Colonic mucosa (tissue), 4 donors: ENCODE measurements around the gene SLC25A13. TPM values are rescaled to one million over a fixed set of nuclear protein-coding genes. Genes with fewer than 3 reads are reported as not detected.

Source experiments
- DNase-seq: peaks from one replicate; pipeline ENCODE4 v3.0.0-alpha.2; 2020
- H3K27ac ChIP-seq: fragments of 200-600 bp; one replicate; pipeline ENCODE4 v1.8.0; 2021
- H3K27me3 ChIP-seq: fragments of 200-600 bp; one replicate; pipeline ENCODE4 v1.8.0; 2021
- H3K36me3 ChIP-seq: fragments of 200-600 bp; one replicate; pipeline ENCODE4 v1.8.0; 2021
- H3K4me1 ChIP-seq: fragments of 200-600 bp; one replicate; pipeline ENCODE4 v1.8.0; 2021; ENCODE audit warnings: mild to moderate bottlenecking
- H3K4me3 ChIP-seq: fragments of 200-600 bp; one replicate; pipeline ENCODE4 v1.8.0; 2021
- H3K9ac ChIP-seq, 2 donors: one replicate each; pipeline ENCODE4 v1.7.0; 2013; ENCODE audit warnings: control low read depth in 2 of 2, low read depth in 2 of 2, low read length in 2 of 2
- H3K9me3 ChIP-seq: fragments of 200-600 bp; one replicate; pipeline ENCODE4 v1.8.0; 2021
- intact Hi-C: fragments of 100-400 bp; cut with DNase I; formaldehyde crosslinking; loops from one replicate; pipeline ENCODE4 v1.14.1; 2022
- total RNA-seq, 2 donors: library from RNA; stranded (reverse); fragmentation: NEBNext Ultra II Directional in 1 of 2; extraction: Animal tissue kit (Norgen Biotek cat#: 25700) in 1 of 2; gene quantifications; one replicate each; pipeline ENCODE4 v1.2.1, GENCODE V29; 2021
- TF ChIP-seq, protein P1 (sequence below): fragments of 200-600 bp; IDR thresholded peaks from one replicate; pipeline ENCODE4 v1.8.0; 2022; ENCODE audit warnings: antibody characterized with exemption, mild to moderate bottlenecking
- donor health status: healthy.
- donor health status: DM: no; HTN: no; CAD: no.
- donor health status: DM: no; HTN: no; CAD: no.

Gene SLC25A13
- total RNA-seq, 2 donors from 2014 or later, result 36.4 to 45.2 TPM

DNA sequence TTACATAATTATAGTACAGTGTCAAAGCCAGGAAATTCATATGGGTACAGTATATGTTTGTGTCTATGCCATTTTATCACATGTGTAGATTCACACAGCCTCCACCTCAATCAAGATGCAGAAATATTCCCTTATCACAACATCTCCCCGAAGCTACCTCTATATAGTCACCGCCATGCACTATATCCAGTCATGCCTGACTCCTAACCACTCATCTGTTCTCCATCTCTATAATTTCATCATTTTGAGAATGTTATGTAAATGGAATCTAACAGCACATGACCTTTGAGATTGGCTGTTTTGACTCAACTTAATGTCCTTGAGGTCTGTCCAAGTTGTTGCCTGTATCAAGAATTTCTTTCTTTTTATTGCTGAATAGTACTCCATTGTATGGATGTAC lies 22.3 kb upstream of the SLC25A13 start:
- Histone ChIP-seq H3K9me3 (no peaks in the 10 kb centered on the region), H3K4me1 (no peaks in the 10 kb centered on the region), H3K9ac (no peak overlapping the region), H3K4me3 (no peak overlapping the region), H3K36me3 (no peaks in the 10 kb centered on the region), H3K27me3 (no peaks in the 10 kb centered on the region), H3K27ac (no peak overlapping the region)
- no peak for DNase-seq
- intact Hi-C loops, result no loop called here
- TF ChIP-seq, protein P1, sequence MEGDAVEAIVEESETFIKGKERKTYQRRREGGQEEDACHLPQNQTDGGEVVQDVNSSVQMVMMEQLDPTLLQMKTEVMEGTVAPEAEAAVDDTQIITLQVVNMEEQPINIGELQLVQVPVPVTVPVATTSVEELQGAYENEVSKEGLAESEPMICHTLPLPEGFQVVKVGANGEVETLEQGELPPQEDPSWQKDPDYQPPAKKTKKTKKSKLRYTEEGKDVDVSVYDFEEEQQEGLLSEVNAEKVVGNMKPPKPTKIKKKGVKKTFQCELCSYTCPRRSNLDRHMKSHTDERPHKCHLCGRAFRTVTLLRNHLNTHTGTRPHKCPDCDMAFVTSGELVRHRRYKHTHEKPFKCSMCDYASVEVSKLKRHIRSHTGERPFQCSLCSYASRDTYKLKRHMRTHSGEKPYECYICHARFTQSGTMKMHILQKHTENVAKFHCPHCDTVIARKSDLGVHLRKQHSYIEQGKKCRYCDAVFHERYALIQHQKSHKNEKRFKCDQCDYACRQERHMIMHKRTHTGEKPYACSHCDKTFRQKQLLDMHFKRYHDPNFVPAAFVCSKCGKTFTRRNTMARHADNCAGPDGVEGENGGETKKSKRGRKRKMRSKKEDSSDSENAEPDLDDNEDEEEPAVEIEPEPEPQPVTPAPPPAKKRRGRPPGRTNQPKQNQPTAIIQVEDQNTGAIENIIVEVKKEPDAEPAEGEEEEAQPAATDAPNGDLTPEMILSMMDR, result no peak

DNA sequence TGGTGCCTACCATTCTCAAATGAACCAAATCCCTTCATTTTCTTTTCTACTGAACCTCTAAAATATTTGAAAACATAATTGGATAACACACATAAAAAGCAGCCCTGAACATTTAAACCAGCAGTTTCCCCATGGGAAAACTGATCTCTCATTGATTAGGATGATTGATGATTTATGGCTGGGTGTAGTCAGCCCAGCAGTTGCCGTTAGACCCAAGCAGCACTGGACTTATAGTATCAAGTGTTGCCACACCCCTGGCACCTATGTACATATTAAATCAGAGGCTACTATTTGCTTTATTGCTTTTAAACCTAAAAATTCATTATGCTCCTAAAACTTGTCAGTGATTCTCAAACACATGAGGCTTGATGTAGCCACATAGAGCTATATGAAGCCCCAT lies 20.2 kb upstream of the SLC25A13 start:
- DNase-seq, result no peak

DNA sequence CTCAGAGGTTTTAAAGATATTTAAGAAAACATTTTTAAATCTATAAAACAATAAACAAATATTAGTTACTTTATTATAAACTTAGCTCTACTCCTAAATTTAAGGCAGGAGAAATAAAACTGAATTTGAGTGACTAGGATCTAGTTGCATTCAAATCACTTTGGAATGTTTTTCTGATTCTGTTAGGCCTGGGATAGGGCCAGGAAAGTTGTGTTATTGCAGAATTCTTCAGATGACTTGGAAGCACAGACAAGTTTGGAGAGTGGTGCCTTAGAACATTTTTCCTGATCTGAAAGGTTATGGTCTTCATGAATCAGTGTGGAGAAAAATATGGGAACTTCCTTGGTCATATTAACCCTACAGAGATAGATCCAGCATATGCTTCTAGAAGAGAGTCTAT lies 15.6 kb upstream of the SLC25A13 start:
- TF ChIP-seq, protein P1, result no peak
- intact Hi-C loops, result no loop called here

More for the DNA sequence above, 20.2 kb upstream of the SLC25A13 start:
- Histone ChIP-seq H3K36me3 (no peaks in the 10 kb centered on the region), H3K9me3 (no peaks in the 10 kb centered on the region), H3K27me3 (no peaks in the 10 kb centered on the region), H3K9ac (no peak overlapping the region), H3K4me3 (no peak overlapping the region), H3K27ac (no peak overlapping the region), H3K4me1 (no peaks in the 10 kb centered on the region)
- TF ChIP-seq, protein P1, result no peak
- intact Hi-C loops, result no loop called here

DNA sequence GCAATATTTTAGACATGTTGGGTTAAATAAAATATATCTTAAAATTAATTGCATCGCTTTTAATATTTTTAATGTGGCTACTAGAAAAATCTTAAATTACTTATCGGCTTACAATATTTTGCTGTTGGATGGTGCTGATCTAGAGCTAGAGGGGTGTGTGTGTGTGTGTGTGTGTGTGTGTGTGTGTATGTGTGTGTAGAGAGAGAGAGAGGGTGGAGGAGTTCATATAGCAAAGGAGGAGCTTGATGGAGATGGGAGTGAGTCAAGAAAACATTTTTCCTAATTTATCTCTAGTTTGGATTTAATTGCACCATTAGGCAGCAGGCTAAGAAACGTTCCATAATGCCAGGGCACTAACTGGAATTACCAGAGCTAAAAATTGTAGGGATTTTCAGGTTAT lies 10.4 kb upstream of the SLC25A13 start:
- Histone ChIP-seq H3K36me3 (no peaks in the 10 kb centered on the region), H3K27me3 (no peaks in the 10 kb centered on the region), H3K4me3 (no peak overlapping the region), H3K9me3 (no peaks in the 10 kb centered on the region), H3K27ac (no peak overlapping the region), H3K9ac (no peak overlapping the region), H3K4me1 (no peaks in the 10 kb centered on the region)
- TF ChIP-seq, protein P1, result no peak
- no peak for DNase-seq
- intact Hi-C loops, result no loop called here

More for the DNA sequence above, 15.6 kb upstream of the SLC25A13 start:
- no peak for DNase-seq
- Histone ChIP-seq H3K9ac (no peak overlapping the region), H3K27ac (no peak overlapping the region), H3K36me3 (no peaks in the 10 kb centered on the region), H3K4me3 (no peak overlapping the region), H3K27me3 (no peaks in the 10 kb centered on the region), H3K9me3 (no peaks in the 10 kb centered on the region), H3K4me1 (no peaks in the 10 kb centered on the region)

DNA sequence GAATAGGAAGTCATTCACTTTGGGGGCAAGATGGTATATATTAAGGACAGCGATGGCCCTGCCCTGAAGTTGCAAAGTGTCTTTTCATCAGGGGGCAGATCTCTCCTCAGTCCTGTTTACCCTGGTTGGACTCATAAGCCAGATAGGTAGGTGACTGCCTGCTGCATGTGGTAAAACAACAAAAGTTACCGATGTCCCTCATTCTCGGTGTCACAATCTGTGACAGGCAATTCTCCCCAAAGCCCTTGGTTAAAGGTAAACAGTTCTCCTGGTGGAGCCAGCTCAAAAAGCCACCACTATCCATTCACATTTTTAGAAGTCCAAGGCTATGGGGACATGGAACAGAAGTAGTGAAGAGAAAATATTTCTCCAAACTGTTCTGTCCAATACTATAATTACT lies 9.9 kb upstream of the SLC25A13 start:
- no peak overlapping the region for H3K4me3 ChIP-seq
- intact Hi-C loops, result no loop called here
- H3K27me3 ChIP-seq, result no peaks in the 10 kb centered on the region
- no peaks in the 10 kb centered on the region for H3K9me3 ChIP-seq
- no peak overlapping the region for H3K27ac ChIP-seq
- H3K36me3 ChIP-seq, result no peaks in the 10 kb centered on the region
- no peak overlapping the region for H3K9ac ChIP-seq
- H3K4me1 ChIP-seq, result no peaks in the 10 kb centered on the region
- TF ChIP-seq, protein P1, result no peak
- DNase-seq, result no peak

DNA sequence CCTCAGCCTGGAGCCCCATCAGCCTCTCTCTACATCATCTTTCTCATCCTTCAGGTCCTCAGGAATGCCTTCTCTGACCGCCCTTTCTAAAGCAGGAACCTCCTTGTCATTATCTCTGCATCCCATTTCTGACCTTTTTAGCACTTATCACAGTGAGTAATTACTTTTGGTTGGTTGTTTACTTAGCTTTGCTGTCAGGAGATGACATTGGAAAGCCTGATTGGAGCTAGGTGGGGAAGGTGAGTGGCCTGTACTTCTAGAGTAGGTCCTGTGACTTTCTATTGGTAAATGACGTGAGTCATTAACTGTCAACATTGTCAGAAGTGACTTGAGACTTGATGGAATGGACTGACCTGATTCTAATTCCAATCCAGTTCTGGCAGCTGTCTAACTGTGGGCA lies 9.3 kb upstream of the SLC25A13 start:
- Histone ChIP-seq H3K9ac (no peak overlapping the region), H3K36me3 (no peaks in the 10 kb centered on the region), H3K4me3 (no peak overlapping the region), H3K27me3 (no peaks in the 10 kb centered on the region), H3K4me1 (no peaks in the 10 kb centered on the region), H3K9me3 (no peaks in the 10 kb centered on the region), H3K27ac (no peak overlapping the region)
- no peak for DNase-seq
- TF ChIP-seq, protein P1, result no peak
- intact Hi-C loops, result no loop called here
